IMR-90 (cell line): ENCODE measurements around the gene TNFRSF9. TPM values are rescaled to one million over a fixed set of nuclear protein-coding genes. Genes with fewer than 3 reads are reported as not detected.

Experiments
- ATAC-seq: fragments of 200-7000 bp; cut with Tn5 transposase; 2 replicates; pipeline ENCODE4 v1.9.1; 2020; ENCODE audit warnings: low read depth, mild to moderate bottlenecking, moderate library complexity
- BruUV-seq: library from RNA; stranded (reverse); fragments of 400-500 nt; replicated peaks from 2 replicates; lab custom pipeline; 2021; lab: Mats Ljungman, UMichigan
- CTCF ChIA-PET: fragments of 300-600 bp; formaldehyde crosslinking; extraction: SDS; loops from one replicate; lab custom pipeline; 2021; ENCODE audit warnings: antibody characterized with exemption; lab: Yijun Ruan, JAX
- POLR2A ChIA-PET: fragments of 300-600 bp; sonication (Branson Sonifier 250); formaldehyde crosslinking; loops from one replicate; lab custom pipeline; 2022; ENCODE audit warnings: antibody characterized with exemption; ENCODE audit not compliant: unreplicated experiment; lab: Charles Lee
- DNase-seq: peaks from one replicate; pipeline ENCODE4 v3.0.0; 2013
- H2AFZ ChIP-seq: replicated peaks from 2 replicates; pipeline ENCODE3; 2013; ENCODE audit warnings: low read length, mild to moderate bottlenecking; ENCODE audit not compliant: poor library complexity
- H2AK5ac ChIP-seq: 2 replicates; pipeline ENCODE4 v1.6.1; 2013; ENCODE audit warnings: low read depth, low read length, inconsistent platforms
- H2AK9ac ChIP-seq: replicated peaks from 2 replicates; pipeline ENCODE3; 2013; ENCODE audit warnings: mild to moderate bottlenecking, low read depth, low read length, moderate library complexity; ENCODE audit not compliant: poor library complexity
- H2BK120ac ChIP-seq: 2 replicates; pipeline ENCODE4 v1.6.1; 2013; ENCODE audit warnings: low read depth, low read length, inconsistent platforms
- H2BK15ac ChIP-seq: 3 replicates; pipeline ENCODE4 v1.6.1; 2013; ENCODE audit warnings: low read depth, low read length, inconsistent platforms
- H2BK20ac ChIP-seq: 2 replicates; pipeline ENCODE4 v1.6.1; 2013; ENCODE audit warnings: low read depth, mild to moderate bottlenecking, inconsistent platforms, low read length, moderate library complexity
- H2BK5ac ChIP-seq: 2 replicates; pipeline ENCODE4 v1.6.1; 2013; ENCODE audit warnings: mild to moderate bottlenecking, low read depth, low read length, inconsistent platforms; ENCODE audit not compliant: poor library complexity, severe bottlenecking
- H3K14ac ChIP-seq: replicated peaks from 2 replicates; pipeline ENCODE4 v1.6.1; 2013; ENCODE audit warnings: low read depth, low read length, inconsistent platforms
- H3K18ac ChIP-seq: 2 replicates; pipeline ENCODE4 v1.6.1; 2013; ENCODE audit warnings: low read depth, low read length, control low read depth
- H3K23ac ChIP-seq: 2 replicates; pipeline ENCODE4 v1.6.1; 2013; ENCODE audit warnings: low read depth, low read length, inconsistent platforms
- H3K27ac ChIP-seq: 2 replicates; pipeline ENCODE4 v1.5.1; 2013; ENCODE audit warnings: mild to moderate bottlenecking, control low read depth, low read length; ENCODE audit not compliant: insufficient read depth
- H3K27me3 ChIP-seq: 2 replicates; pipeline ENCODE4 v1.6.1; 2013; ENCODE audit warnings: low read length; ENCODE audit not compliant: control insufficient read depth, insufficient read depth
- H3K36me3 ChIP-seq: 2 replicates; pipeline ENCODE4 v1.6.1; 2013; ENCODE audit warnings: low read length, mixed read lengths; ENCODE audit not compliant: control insufficient read depth, insufficient read depth
- H3K4ac ChIP-seq: 2 replicates; pipeline ENCODE4 v1.6.1; 2013; ENCODE audit warnings: low read depth, low read length, inconsistent platforms
- H3K4me1 ChIP-seq: 2 replicates; pipeline ENCODE4 v1.6.1; 2013; ENCODE audit warnings: low read length, mixed read lengths; ENCODE audit not compliant: control insufficient read depth, insufficient read depth
- H3K4me2 ChIP-seq: 2 replicates; pipeline ENCODE4 v1.6.1; 2013; ENCODE audit warnings: low read depth, mild to moderate bottlenecking, control low read depth, low read length, moderate library complexity
- H3K4me3 ChIP-seq: 2 replicates; pipeline ENCODE4 v1.5.1; 2013; ENCODE audit warnings: low read depth, mild to moderate bottlenecking, control low read depth, low read length, moderate library complexity; ENCODE audit not compliant: insufficient read depth
- H3K56ac ChIP-seq: 2 replicates; pipeline ENCODE4 v1.6.1; 2013; ENCODE audit warnings: low read length, inconsistent platforms; ENCODE audit not compliant: insufficient read depth; ENCODE audit errors: extremely low read depth
- H3K79me1 ChIP-seq, 2 experiments: 2 replicates each; pipeline ENCODE4 v1.6.1; 2013; ENCODE audit warnings: low read length in 2 of 2, inconsistent platforms in 1 of 2, low read depth in 1 of 2
- H3K9ac ChIP-seq: 2 replicates; pipeline ENCODE4 v1.6.1; 2013; ENCODE audit warnings: low read depth, low read length, control low read depth
- H3K9me1 ChIP-seq: 2 replicates; pipeline ENCODE4 v1.6.1; 2013; ENCODE audit warnings: low read length, inconsistent platforms; ENCODE audit not compliant: insufficient read depth
- H3K9me3 ChIP-seq: 2 replicates; pipeline ENCODE4 v1.6.1; 2013; ENCODE audit warnings: low read length; ENCODE audit not compliant: control insufficient read depth, insufficient read depth
- H4K20me1 ChIP-seq: 2 replicates; pipeline ENCODE4 v1.6.1; 2013; ENCODE audit warnings: low read length, inconsistent platforms; ENCODE audit not compliant: insufficient read depth
- H4K5ac ChIP-seq: 2 replicates; pipeline ENCODE4 v1.6.1; 2013; ENCODE audit warnings: mild to moderate bottlenecking, low read depth, low read length, control low read depth
- H4K8ac ChIP-seq, 2 experiments: 2 replicates each; pipeline ENCODE4 v1.6.1; 2013; ENCODE audit warnings: low read depth in 2 of 2, low read length in 2 of 2, control low read depth in 1 of 2, inconsistent platforms in 1 of 2
- H4K91ac ChIP-seq: 2 replicates; pipeline ENCODE4 v1.6.1; 2013; ENCODE audit warnings: low read depth, low read length, inconsistent platforms; ENCODE audit not compliant: insufficient read depth
- BHLHE40 ChIP-seq: fragments of 150-350 bp; IDR thresholded peaks from 2 replicates; pipeline ENCODE4 v1.6.1; 2016; ENCODE audit warnings: mild to moderate bottlenecking, low read depth, low read length
- CEBPB ChIP-seq: IDR thresholded peaks from 2 replicates; pipeline ENCODE4 v1.6.1; 2012; ENCODE audit warnings: low read depth, low read length, improper control_type of control experiment
- MAZ ChIP-seq: IDR thresholded peaks from 2 replicates; pipeline ENCODE4 v1.6.1; 2012; ENCODE audit warnings: low read depth, mild to moderate bottlenecking, low read length, improper control_type of control experiment, moderate library complexity, borderline replicate concordance
- MXI1 ChIP-seq: IDR thresholded peaks from 2 replicates; pipeline ENCODE4 v1.6.1; 2012; ENCODE audit warnings: low read depth, mild to moderate bottlenecking, low read length, moderate library complexity, borderline replicate concordance
- NFE2L2 ChIP-seq: fragments of 150-350 bp; IDR thresholded peaks from 2 replicates; pipeline ENCODE4 v1.6.1; 2016; ENCODE audit warnings: low read depth, mild to moderate bottlenecking, low read length
- POLR2A ChIP-seq: IDR thresholded peaks from 2 replicates; pipeline ENCODE4 v1.6.1; 2012; ENCODE audit warnings: mild to moderate bottlenecking, low read depth, low read length
- RAD21 ChIP-seq: IDR thresholded peaks from 2 replicates; pipeline ENCODE4 v1.6.1; 2012; ENCODE audit warnings: low read length, improper control_type of control experiment
- RFX5 ChIP-seq: IDR thresholded peaks from 2 replicates; pipeline ENCODE4 v1.8.0; 2012; ENCODE audit warnings: low read depth, mild to moderate bottlenecking, low read length, moderate library complexity
- WGBS, 2 experiments: methylation state at CpG; one replicate each; pipeline versions ENCODE4 v1.1.5 to v1.1.7; 2013; ENCODE audit warnings: missing lambda C conversion rate in 2 of 2; ENCODE audit not compliant: insufficient read length in 1 of 2; ENCODE audit errors: extremely low coverage in 2 of 2; 5-methylcytosine and 5-hydroxymethylcytosine counted together
- dilution Hi-C: fragments of 300-500 bp; cut with HindIII; formaldehyde crosslinking; loops from one replicate; pipeline ENCODE4 v1.14.3; 2018; ENCODE audit warnings: low sequenced_read_pairs; ENCODE audit not compliant: unreplicated experiment
- in situ Hi-C: fragments of 300-500 bp; cut with MboI; formaldehyde crosslinking; loops from 3 replicates; pipeline ENCODE4 v1.14.3; 2019; ENCODE audit warnings: low sequenced_read_pairs, inconsistent platforms, mixed read lengths
- intact Hi-C: fragments of 100-400 bp; cut with micrococcal nuclease; formaldehyde crosslinking; loops from 2 replicates; pipeline ENCODE4 v1.10.0; 2022
- polyA plus RNA-seq, 3 experiments: library from polyadenylated mRNA; depleted of rRNA; stranded (reverse); fragments of >200 nt; gene quantifications; 2 replicates each; pipeline ENCODE4 v1.2.3, GENCODE V29; 2012; ENCODE audit warnings: low replicate concordance in 1 of 3
- total RNA-seq: library from RNA; depleted of rRNA; stranded (reverse); fragments of >200 nt; gene quantifications from 2 replicates; pipeline ENCODE4 v1.2.3, GENCODE V29; 2012
- TF ChIP-seq, protein P1 (sequence below): fragments of 150-350 bp; IDR thresholded peaks from 2 replicates; pipeline ENCODE4 v1.6.1; 2016; ENCODE audit warnings: low read depth, mild to moderate bottlenecking, low read length, moderate library complexity, borderline replicate concordance
- TF ChIP-seq, protein P2 (sequence below): conservative IDR thresholded peaks from 2 replicates; pipeline ENCODE4 v1.5.1; 2012; ENCODE audit warnings: mild to moderate bottlenecking, low read depth, low read length, improper control_type of control experiment
- TF ChIP-seq, protein P3 (sequence below): fragments of 150-350 bp; IDR thresholded peaks from 2 replicates; pipeline ENCODE4 v1.6.1; 2017; ENCODE audit warnings: mild to moderate bottlenecking, antibody characterized with exemption, low read length, low read depth

Gene TNFRSF9
- total and polyA plus RNA-seq, 2 of the 4 experiments (the other 2 are of a cell fraction): 0.43 to 0.72 TPM

DNA sequence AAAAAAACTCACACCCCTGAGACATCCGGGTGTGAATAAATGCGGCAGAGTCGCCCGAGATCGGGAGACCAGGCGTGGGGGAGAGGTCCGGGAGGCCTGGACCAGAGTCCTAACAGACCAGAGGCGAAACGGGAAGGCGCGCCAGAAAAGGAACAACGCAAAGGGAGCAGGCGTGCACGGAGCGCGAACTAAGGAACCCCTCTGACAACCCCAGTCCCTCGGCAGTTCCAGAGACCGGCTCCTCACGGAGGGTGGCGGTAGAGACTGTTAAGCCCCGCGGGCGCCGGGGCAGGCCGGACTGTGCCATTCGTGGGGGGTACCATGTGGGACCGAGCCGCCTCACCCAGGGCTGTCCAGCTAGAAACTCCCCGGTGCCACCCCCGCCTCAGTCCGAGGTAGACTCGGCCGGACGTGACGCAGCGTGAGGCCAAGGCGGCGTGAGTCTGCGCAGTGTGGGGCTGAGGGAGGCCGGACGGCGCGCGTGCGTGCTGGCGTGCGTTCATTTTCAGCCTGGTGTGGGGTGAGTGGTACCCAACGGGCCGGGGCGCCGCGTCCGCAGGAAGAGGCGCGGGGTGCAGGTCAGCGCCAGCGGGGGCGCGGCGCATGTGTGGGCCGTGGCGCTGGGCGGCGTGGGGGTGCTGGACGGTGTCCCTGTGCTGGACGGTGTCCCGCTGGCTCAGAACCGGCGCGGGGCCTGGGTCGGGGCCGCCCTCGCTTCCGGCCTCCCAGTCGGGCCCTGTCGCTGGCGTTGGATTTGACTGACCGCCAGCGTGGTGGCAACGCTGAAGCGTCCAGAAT lies 20.8 kb upstream of the TNFRSF9 start, which contains the start of gene PARK7 (continued):
- TF ChIP-seq, protein P1, sequence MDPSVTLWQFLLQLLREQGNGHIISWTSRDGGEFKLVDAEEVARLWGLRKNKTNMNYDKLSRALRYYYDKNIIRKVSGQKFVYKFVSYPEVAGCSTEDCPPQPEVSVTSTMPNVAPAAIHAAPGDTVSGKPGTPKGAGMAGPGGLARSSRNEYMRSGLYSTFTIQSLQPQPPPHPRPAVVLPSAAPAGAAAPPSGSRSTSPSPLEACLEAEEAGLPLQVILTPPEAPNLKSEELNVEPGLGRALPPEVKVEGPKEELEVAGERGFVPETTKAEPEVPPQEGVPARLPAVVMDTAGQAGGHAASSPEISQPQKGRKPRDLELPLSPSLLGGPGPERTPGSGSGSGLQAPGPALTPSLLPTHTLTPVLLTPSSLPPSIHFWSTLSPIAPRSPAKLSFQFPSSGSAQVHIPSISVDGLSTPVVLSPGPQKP: no peak
- peak; percentile 55 for TF ChIP-seq RAD21

DNA sequence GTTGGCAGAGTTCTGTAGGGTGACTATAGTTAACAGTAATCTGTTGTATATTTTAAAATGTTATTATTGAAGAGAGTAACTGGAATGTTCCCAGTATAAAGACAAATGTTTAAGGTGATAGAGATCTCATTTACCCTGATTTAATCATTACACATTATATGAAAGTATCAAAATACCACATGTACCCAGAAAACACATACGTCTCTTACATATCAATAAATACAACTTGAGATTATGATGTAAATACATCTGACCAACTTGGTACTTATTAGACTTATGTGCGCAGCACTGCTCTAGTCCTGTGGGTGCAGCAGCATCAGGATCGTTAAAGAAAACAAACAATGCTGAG lies 20.2 kb upstream of the TNFRSF9 start:
- WGBS, 2 experiments: no CpG with 5 or more reads among the region's 3 CpGs
- dilution Hi-C loops: no loop called here
- BruUV-seq: TSS peak; percentile 96

More for the DNA sequence above, 20.2 kb upstream of the TNFRSF9 start:
- Histone ChIP-seq H3K18ac (no peak overlapping the region), H3K4ac (peak overlapping the region; percentile 78), H3K27me3 (no peaks in the 10 kb centered on the region), H2BK5ac (peak overlapping the region; percentile 26), H4K5ac (peak overlapping the region; percentile 2; the same call in 1 of the 2 replicates), H3K36me3 (peaks cover 17% of the 10 kb centered on the region), H3K14ac (peak overlapping the region; percentile 82), H2BK20ac (no peak overlapping the region), H2AFZ (peak overlapping the region; percentile 98), H4K8ac (peak overlapping the region; percentile 71 to 92), H3K9me1 (no peaks in the 10 kb centered on the region; the same call in 1 of the 2 replicates), H4K91ac (peak overlapping the region; percentile 67; the same call in 1 of the 2 replicates), H3K9ac (peak overlapping the region; percentile 79), H3K4me2 (peak overlapping the region; percentile 80), H3K56ac (peak overlapping the region; percentile 82), H4K20me1 (0 out of 2 replicates have a peak, but pooled peaks cover 5% of the 10 kb centered on the region), H3K79me1 (peaks cover 25 to 42% of the 10 kb centered on the region in 2 experiments), H3K27ac (peak overlapping the region; percentile 72), H3K9me3 (no peaks in the 10 kb centered on the region), H3K23ac (peak overlapping the region; percentile 68), H2BK15ac (no peak overlapping the region; the same call in 2 of the 3 replicates), H2AK5ac (no peak overlapping the region), H2AK9ac (peak overlapping the region; percentile 66), H2BK120ac (peak overlapping the region; percentile 39; the same call in 1 of the 2 replicates), H3K4me1 (0 out of 2 replicates have a peak, but pooled peaks cover 3% of the 10 kb centered on the region), H3K4me3 (peak overlapping the region; percentile 51)
- POLR2A ChIA-PET: no interaction called here
- CTCF ChIA-PET: interaction anchor here (1.5 kb wide), 1 partner anchor 14 kb away, joined by 5 read pairs; no protein-coding TSS in a partner anchor
- DNase-seq (no peak), ATAC-seq (no peak)
- intact Hi-C loops (loop anchor here (2.0 kb wide), 1 partner anchor 294 kb away; no protein-coding TSS in a partner anchor), in situ Hi-C loops (no loop called here)
- no peak for TF ChIP-seq RFX5
- TF ChIP-seq MAZ: no peak
- TF ChIP-seq, protein P2, sequence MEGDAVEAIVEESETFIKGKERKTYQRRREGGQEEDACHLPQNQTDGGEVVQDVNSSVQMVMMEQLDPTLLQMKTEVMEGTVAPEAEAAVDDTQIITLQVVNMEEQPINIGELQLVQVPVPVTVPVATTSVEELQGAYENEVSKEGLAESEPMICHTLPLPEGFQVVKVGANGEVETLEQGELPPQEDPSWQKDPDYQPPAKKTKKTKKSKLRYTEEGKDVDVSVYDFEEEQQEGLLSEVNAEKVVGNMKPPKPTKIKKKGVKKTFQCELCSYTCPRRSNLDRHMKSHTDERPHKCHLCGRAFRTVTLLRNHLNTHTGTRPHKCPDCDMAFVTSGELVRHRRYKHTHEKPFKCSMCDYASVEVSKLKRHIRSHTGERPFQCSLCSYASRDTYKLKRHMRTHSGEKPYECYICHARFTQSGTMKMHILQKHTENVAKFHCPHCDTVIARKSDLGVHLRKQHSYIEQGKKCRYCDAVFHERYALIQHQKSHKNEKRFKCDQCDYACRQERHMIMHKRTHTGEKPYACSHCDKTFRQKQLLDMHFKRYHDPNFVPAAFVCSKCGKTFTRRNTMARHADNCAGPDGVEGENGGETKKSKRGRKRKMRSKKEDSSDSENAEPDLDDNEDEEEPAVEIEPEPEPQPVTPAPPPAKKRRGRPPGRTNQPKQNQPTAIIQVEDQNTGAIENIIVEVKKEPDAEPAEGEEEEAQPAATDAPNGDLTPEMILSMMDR: no peak
- no peak for TF ChIP-seq CEBPB
- no peak for TF ChIP-seq MXI1
- no peak for TF ChIP-seq NFE2L2
- TF ChIP-seq, protein P3, sequence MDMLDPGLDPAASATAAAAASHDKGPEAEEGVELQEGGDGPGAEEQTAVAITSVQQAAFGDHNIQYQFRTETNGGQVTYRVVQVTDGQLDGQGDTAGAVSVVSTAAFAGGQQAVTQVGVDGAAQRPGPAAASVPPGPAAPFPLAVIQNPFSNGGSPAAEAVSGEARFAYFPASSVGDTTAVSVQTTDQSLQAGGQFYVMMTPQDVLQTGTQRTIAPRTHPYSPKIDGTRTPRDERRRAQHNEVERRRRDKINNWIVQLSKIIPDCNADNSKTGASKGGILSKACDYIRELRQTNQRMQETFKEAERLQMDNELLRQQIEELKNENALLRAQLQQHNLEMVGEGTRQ: no peak
- no peak for TF ChIP-seq BHLHE40
- no peak for TF ChIP-seq POLR2A
